ENCODE results near the gene EFNA3.

Gene EFNA3

GRCh38 chr1:155061381-155062150 is 17.1 kb upstream of the EFNA3 start:
- Histone ChIP-seq H3K27me3 (ENCODE audit: insufficient read depth, low read length) (peaks cover 6% of the 10 kb centered on the region), H3K9ac (ENCODE audit: low read depth, low read length) (no peak overlapping the region), H3K27ac (ENCODE audit: low read depth, low read length) (no peak overlapping the region), H3K4me3 (ENCODE audit: low read length) (peak overlapping the region; percentile 82), H3K36me3 (ENCODE audit: insufficient read depth, low read length) (peaks cover 5% of the 10 kb centered on the region), H3K4me1 (ENCODE audit: insufficient read depth, low read length) (peaks cover 11% of the 10 kb centered on the region), H3K9me3 (ENCODE audit: insufficient read depth, low read depth, low read length) (no peaks in the 10 kb centered on the region)
- 28% methylated on average over 21 of the region's 21 CpGs for WGBS

- no peak overlapping the region for H3K27ac ChIP-seq (ENCODE audit: low read depth, low read length)
- H3K36me3 ChIP-seq (ENCODE audit: insufficient read depth, low read length): peaks cover 9% of the 10 kb centered on the region
- no peak overlapping the region for H3K9ac ChIP-seq (ENCODE audit: low read depth, low read length)
- 3% methylated on average over 29 of the region's 29 CpGs for WGBS
- peaks cover 6% of the 10 kb centered on the region for H3K27me3 ChIP-seq (ENCODE audit: insufficient read depth, low read length)
- peaks cover 11% of the 10 kb centered on the region for H3K4me1 ChIP-seq (ENCODE audit: insufficient read depth, low read length)
- peak overlapping the region; percentile 82 for H3K4me3 ChIP-seq (ENCODE audit: low read length)
- H3K9me3 ChIP-seq (ENCODE audit: insufficient read depth, low read depth, low read length): no peaks in the 10 kb centered on the region
These were observed 16.4 kb upstream of the EFNA3 start for GRCh38 chr1:155062151-155062686.

- 2% methylated on average over 46 of the region's 46 CpGs for WGBS
- H3K4me1 ChIP-seq (ENCODE audit: insufficient read depth, low read length): peaks cover 11% of the 10 kb centered on the region
- peak overlapping the region; percentile 82 for H3K4me3 ChIP-seq (ENCODE audit: low read length)
- H3K27ac ChIP-seq (ENCODE audit: low read depth, low read length): no peak overlapping the region
- H3K36me3 ChIP-seq (ENCODE audit: insufficient read depth, low read length): peaks cover 13% of the 10 kb centered on the region
- peaks cover 6% of the 10 kb centered on the region for H3K27me3 ChIP-seq (ENCODE audit: insufficient read depth, low read length)
- H3K9ac ChIP-seq (ENCODE audit: low read depth, low read length): no peak overlapping the region
- no peaks in the 10 kb centered on the region for H3K9me3 ChIP-seq (ENCODE audit: insufficient read depth, low read depth, low read length)
These were observed 15.8 kb upstream of the EFNA3 start for GRCh38 chr1:155062702-155063411.

GRCh38 chr1:155063550-155064110 is 15.0 kb upstream of the EFNA3 start, which contains the start of gene EFNA4:
Gene EFNA4 (plus strand): TSS chr1:155063740. CDS start chr1:155063824, 84 bp downstream.
- peaks cover 6% of the 10 kb centered on the region for H3K27me3 ChIP-seq (ENCODE audit: insufficient read depth, low read length)
- peak within 1 kb of the TSS; percentile 81 for H3K9ac ChIP-seq (ENCODE audit: low read depth, low read length)
- H3K9me3 ChIP-seq (ENCODE audit: insufficient read depth, low read depth, low read length): no peaks in the 10 kb centered on the region
- peaks cover 11% of the 10 kb centered on the region for H3K4me1 ChIP-seq (ENCODE audit: insufficient read depth, low read length)
- peak within 1 kb of the TSS; percentile 82 for H3K4me3 ChIP-seq (ENCODE audit: low read length)
- H3K27ac ChIP-seq (ENCODE audit: low read depth, low read length): peak within 1 kb of the TSS; percentile 95
- WGBS: under 1% methylated on average over 57 of the region's 57 CpGs
- H3K36me3 ChIP-seq (ENCODE audit: insufficient read depth, low read length): peaks cover 13% of the 10 kb centered on the region

- peaks cover 11% of the 10 kb centered on the region for H3K4me1 ChIP-seq (ENCODE audit: insufficient read depth, low read length)
These were observed 14.4 kb upstream of the EFNA3 start for GRCh38 chr1:155064111-155064831.

GRCh38 chr1:155064832-155065429 is 13.7 kb upstream of the EFNA3 start:
- Histone ChIP-seq H3K4me1 (ENCODE audit: insufficient read depth, low read length) (peaks cover 11% of the 10 kb centered on the region), H3K9ac (ENCODE audit: low read depth, low read length) (no peak overlapping the region), H3K9me3 (ENCODE audit: insufficient read depth, low read depth, low read length) (no peaks in the 10 kb centered on the region), H3K27ac (ENCODE audit: low read depth, low read length) (peak overlapping the region; percentile 45; the same call in 1 of the 2 replicates), H3K36me3 (ENCODE audit: insufficient read depth, low read length) (peaks cover 23% of the 10 kb centered on the region), H3K27me3 (ENCODE audit: insufficient read depth, low read length) (peaks cover 6% of the 10 kb centered on the region), H3K4me3 (ENCODE audit: low read length) (peak overlapping the region; percentile 82)
- WGBS: 27% methylated on average over 4 of the region's 5 CpGs

More at GRCh38 chr1:155064111-155064831, 14.4 kb upstream of the EFNA3 start:
- Histone ChIP-seq H3K9me3 (ENCODE audit: insufficient read depth, low read depth, low read length) (no peaks in the 10 kb centered on the region), H3K4me3 (ENCODE audit: low read length) (peak overlapping the region; percentile 82), H3K27ac (ENCODE audit: low read depth, low read length) (peak overlapping the region; percentile 95), H3K36me3 (ENCODE audit: insufficient read depth, low read length) (peaks cover 19% of the 10 kb centered on the region), H3K9ac (ENCODE audit: low read depth, low read length) (peak overlapping the region; percentile 81), H3K27me3 (ENCODE audit: insufficient read depth, low read length) (peaks cover 6% of the 10 kb centered on the region)
- WGBS: 4% methylated on average over 14 of the region's 14 CpGs

GRCh38 chr1:155066777-155067176 is 11.9 kb upstream of the EFNA3 start:
- H3K9ac ChIP-seq (ENCODE audit: low read depth, low read length): no peak overlapping the region
- peaks cover 19% of the 10 kb centered on the region for H3K4me1 ChIP-seq (ENCODE audit: insufficient read depth, low read length)
- 93% methylated on average over 8 of the region's 8 CpGs for WGBS
- H3K27me3 ChIP-seq (ENCODE audit: insufficient read depth, low read length): peaks cover 20% of the 10 kb centered on the region
- H3K27ac ChIP-seq (ENCODE audit: low read depth, low read length): no peak overlapping the region
- no peaks in the 10 kb centered on the region for H3K9me3 ChIP-seq (ENCODE audit: insufficient read depth, low read depth, low read length)
- H3K4me3 ChIP-seq (ENCODE audit: low read length): no peak overlapping the region
- peaks cover 23% of the 10 kb centered on the region for H3K36me3 ChIP-seq (ENCODE audit: insufficient read depth, low read length)

- H3K27ac ChIP-seq (ENCODE audit: low read depth, low read length): no peak overlapping the region
- 33% methylated on average over 1 of the region's 3 CpGs for WGBS
- H3K4me1 ChIP-seq (ENCODE audit: insufficient read depth, low read length): peaks cover 33% of the 10 kb centered on the region
- H3K36me3 ChIP-seq (ENCODE audit: insufficient read depth, low read length): peaks cover 23% of the 10 kb centered on the region
- no peak overlapping the region for H3K9ac ChIP-seq (ENCODE audit: low read depth, low read length)
- no peaks in the 10 kb centered on the region for H3K9me3 ChIP-seq (ENCODE audit: insufficient read depth, low read depth, low read length)
- H3K4me3 ChIP-seq (ENCODE audit: low read length): no peak overlapping the region
- peaks cover 25% of the 10 kb centered on the region for H3K27me3 ChIP-seq (ENCODE audit: insufficient read depth, low read length)
These were observed 10.0 kb upstream of the EFNA3 start for GRCh38 chr1:155068599-155068998.

- WGBS: 35% methylated on average over 7 of the region's 7 CpGs
- H3K4me3 ChIP-seq (ENCODE audit: low read length): peak overlapping the region; percentile 56; the same call in 1 of the 2 replicates
- no peak overlapping the region for H3K9ac ChIP-seq (ENCODE audit: low read depth, low read length)
- H3K36me3 ChIP-seq (ENCODE audit: insufficient read depth, low read length): peaks cover 23% of the 10 kb centered on the region
- H3K27me3 ChIP-seq (ENCODE audit: insufficient read depth, low read length): peaks cover 28% of the 10 kb centered on the region
- peaks cover 29% of the 10 kb centered on the region for H3K4me1 ChIP-seq (ENCODE audit: insufficient read depth, low read length)
- H3K9me3 ChIP-seq (ENCODE audit: insufficient read depth, low read depth, low read length): no peaks in the 10 kb centered on the region
- no peak overlapping the region for H3K27ac ChIP-seq (ENCODE audit: low read depth, low read length)
These were observed 9.0 kb upstream of the EFNA3 start for GRCh38 chr1:155069551-155070157.

- 0 out of 2 replicates have a peak overlapping the region, but pooled peaks have one; percentile 10 for H3K9ac ChIP-seq (ENCODE audit: low read depth, low read length)
- H3K9me3 ChIP-seq (ENCODE audit: insufficient read depth, low read depth, low read length): no peaks in the 10 kb centered on the region
- H3K27ac ChIP-seq (ENCODE audit: low read depth, low read length): no peak overlapping the region
- peaks cover 24% of the 10 kb centered on the region for H3K4me1 ChIP-seq (ENCODE audit: insufficient read depth, low read length)
- 8% methylated on average over 20 of the region's 28 CpGs for WGBS
- H3K27me3 ChIP-seq (ENCODE audit: insufficient read depth, low read length): peaks cover 28% of the 10 kb centered on the region
- peaks cover 23% of the 10 kb centered on the region for H3K36me3 ChIP-seq (ENCODE audit: insufficient read depth, low read length)
- peak overlapping the region; percentile 56 for H3K4me3 ChIP-seq (ENCODE audit: low read length)
These were observed 8.4 kb upstream of the EFNA3 start for GRCh38 chr1:155070158-155070621.

All from HUES64 (cell line).